ENCODE results near the gene HSPH1. TPM values are rescaled to one million over a fixed set of nuclear protein-coding genes. Genes with fewer than 3 reads are reported as not detected.

Gene HSPH1
- total RNA-seq, 4 donors from 2014 or later: 30.4 to 51.0 (median 41.3) TPM

DNA sequence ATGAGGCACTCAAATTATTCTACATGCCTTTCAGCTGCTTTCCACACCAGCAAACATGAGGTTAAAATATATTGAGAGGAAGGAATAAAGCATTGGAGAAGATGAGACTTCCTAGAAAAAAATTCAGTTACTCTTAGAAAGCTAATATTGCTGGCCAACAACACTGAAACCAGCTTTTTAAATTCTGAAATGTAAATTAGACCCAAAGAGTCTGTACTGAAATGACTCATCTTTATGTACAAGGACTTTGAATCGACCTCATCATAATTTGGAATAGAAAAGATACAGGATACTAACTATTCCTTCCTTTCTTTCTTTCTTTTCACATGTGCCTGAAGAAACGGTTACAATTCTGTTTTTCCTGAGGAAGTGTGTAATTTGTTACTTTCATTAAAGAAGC, 6.5 kb upstream of the HSPH1 start:
- Histone ChIP-seq H3K4me1 (no peaks in the 10 kb centered on the region), H3K36me3 (no peaks in the 10 kb centered on the region), H3K27ac (no peak overlapping the region), H3K4me3 (no peak overlapping the region), H3K9me3 (no peaks in the 10 kb centered on the region), H3K27me3 (no peaks in the 10 kb centered on the region)
- DNase-seq (ENCODE audit: low spot score in 2 of 2): no peak
- 34% methylated on average over 2 of the region's 2 CpGs for WGBS
- TF ChIP-seq POLR2A (IDR thresholded peaks at IDR 0.05) (no peak), EP300 (IDR thresholded peaks at IDR 0.05) (no peak), POLR2AphosphoS5 (IDR thresholded peaks at IDR 0.05) (no peak)
- TF ChIP-seq, protein P1, sequence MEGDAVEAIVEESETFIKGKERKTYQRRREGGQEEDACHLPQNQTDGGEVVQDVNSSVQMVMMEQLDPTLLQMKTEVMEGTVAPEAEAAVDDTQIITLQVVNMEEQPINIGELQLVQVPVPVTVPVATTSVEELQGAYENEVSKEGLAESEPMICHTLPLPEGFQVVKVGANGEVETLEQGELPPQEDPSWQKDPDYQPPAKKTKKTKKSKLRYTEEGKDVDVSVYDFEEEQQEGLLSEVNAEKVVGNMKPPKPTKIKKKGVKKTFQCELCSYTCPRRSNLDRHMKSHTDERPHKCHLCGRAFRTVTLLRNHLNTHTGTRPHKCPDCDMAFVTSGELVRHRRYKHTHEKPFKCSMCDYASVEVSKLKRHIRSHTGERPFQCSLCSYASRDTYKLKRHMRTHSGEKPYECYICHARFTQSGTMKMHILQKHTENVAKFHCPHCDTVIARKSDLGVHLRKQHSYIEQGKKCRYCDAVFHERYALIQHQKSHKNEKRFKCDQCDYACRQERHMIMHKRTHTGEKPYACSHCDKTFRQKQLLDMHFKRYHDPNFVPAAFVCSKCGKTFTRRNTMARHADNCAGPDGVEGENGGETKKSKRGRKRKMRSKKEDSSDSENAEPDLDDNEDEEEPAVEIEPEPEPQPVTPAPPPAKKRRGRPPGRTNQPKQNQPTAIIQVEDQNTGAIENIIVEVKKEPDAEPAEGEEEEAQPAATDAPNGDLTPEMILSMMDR (IDR thresholded peaks at IDR 0.05): no peak

DNA sequence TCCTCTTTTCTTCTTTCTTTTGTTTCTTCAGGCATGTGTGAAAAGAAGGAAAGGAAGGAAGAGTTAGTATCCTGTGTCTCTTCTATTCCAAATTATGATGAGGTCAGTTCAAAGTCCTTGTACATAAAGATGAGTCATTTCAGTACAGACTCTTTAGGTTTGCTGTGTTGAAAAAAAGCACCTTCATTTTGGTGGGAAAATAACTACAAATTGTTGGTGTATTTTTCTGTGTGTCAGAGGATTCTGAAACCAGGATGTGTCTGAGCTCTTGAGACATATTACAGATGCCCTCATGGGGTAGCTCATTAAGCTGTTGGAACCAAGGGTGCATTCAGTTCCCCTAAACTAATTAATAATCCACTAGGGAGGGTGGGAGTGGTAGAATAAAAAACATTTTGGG, 5.8 kb upstream of the HSPH1 start:
- DNase-seq (ENCODE audit: low spot score in 2 of 2): no peak
- TF ChIP-seq POLR2A (IDR thresholded peaks at IDR 0.05) (no peak), EP300 (IDR thresholded peaks at IDR 0.05) (no peak), POLR2AphosphoS5 (IDR thresholded peaks at IDR 0.05) (no peak)
- TF ChIP-seq, protein P1 (IDR thresholded peaks at IDR 0.05): no peak
- Histone ChIP-seq H3K36me3 (no peaks in the 10 kb centered on the region), H3K9me3 (no peaks in the 10 kb centered on the region), H3K27me3 (no peaks in the 10 kb centered on the region), H3K4me1 (peaks cover 5% of the 10 kb centered on the region), H3K27ac (no peak overlapping the region), H3K4me3 (no peak overlapping the region)

DNA sequence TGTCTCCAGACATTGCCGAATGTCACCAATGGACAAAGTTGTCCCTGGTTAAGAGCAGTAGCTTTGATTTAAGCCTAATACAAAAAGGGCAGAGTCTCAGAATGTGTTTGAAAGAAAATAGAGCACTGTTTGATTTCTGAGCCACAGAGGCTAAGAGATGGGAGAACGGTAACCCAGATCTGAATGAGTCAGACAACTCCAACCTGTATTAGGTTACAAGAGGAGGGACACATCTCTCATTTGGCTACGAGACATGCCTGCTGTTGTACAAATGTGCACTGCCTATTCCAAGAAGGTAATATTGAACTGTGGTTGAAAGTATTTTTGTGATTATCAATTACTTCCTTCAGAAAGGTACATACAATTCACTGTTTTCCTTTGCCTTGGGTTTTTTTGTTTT, 4.9 kb upstream of the HSPH1 start:
- H3K27me3 ChIP-seq: no peaks in the 10 kb centered on the region
- H3K4me3 ChIP-seq: no peak overlapping the region
- H3K27ac ChIP-seq: no peak overlapping the region
- TF ChIP-seq EP300 (IDR thresholded peaks at IDR 0.05) (no peak), POLR2AphosphoS5 (IDR thresholded peaks at IDR 0.05) (no peak), POLR2A (IDR thresholded peaks at IDR 0.05) (no peak)
- TF ChIP-seq, protein P1 (IDR thresholded peaks at IDR 0.05): no peak
- no peak for DNase-seq (ENCODE audit: low spot score in 2 of 2)
- H3K9me3 ChIP-seq: no peaks in the 10 kb centered on the region
- no peaks in the 10 kb centered on the region for H3K36me3 ChIP-seq
- 87% methylated on average over 3 of the region's 3 CpGs for WGBS
- peaks cover 5% of the 10 kb centered on the region for H3K4me1 ChIP-seq

DNA sequence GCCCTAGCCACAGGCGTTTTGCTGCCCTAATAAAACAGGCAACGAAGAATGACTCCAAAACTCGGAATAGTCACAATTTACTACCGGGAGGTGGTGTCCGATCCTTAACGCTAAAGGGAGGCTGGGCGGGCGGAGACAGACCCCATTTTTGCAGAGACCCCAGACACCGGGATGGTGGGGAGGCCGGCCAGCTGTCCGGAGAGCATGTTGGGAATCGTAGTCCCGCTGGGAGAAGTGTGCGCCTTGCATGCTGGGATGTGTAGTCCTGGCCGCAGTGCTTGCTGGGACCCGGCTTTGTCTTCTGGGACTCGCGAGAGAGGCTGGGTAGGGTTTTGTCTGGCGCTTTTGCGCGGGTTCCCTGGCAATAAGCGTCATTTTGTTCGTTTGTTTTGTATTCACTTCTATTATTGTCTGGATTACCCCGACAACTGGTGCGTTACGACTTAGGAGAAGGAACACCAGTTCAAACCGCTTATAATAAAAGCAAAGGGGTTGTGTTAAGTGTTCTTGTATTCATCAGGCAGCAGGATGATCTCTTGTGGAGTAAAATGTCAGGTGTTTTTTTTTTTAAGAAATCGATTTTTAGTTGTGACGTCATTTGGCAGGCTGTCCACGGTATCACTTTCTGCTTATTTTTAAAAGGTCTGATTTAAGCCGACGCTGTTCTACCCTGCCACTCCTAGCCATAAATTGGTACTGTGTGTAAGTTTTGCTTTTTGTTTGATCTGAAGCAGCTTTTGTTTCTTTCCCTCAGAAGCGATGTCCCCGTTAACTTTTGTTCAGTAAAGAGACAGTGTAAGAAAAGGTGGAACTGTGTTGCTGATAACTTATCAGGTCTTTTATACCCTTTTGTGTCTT, 676 bp upstream of the HSPH1 start:
- peak overlapping the region; percentile 78 for H3K4me3 ChIP-seq
- TF ChIP-seq POLR2A (IDR thresholded peaks at IDR 0.05): no peak
- TF ChIP-seq EP300 (IDR thresholded peaks at IDR 0.05): no peak
- TF ChIP-seq, protein P1 (IDR thresholded peaks at IDR 0.05): no peak
- peak in 2 of 3 donors; percentile 4 to 5 for TF ChIP-seq POLR2AphosphoS5 (IDR thresholded peaks at IDR 0.05)
- H3K36me3 ChIP-seq: no peaks in the 10 kb centered on the region
- 1% methylated on average over 20 of the region's 34 CpGs for WGBS
- H3K9me3 ChIP-seq: no peaks in the 10 kb centered on the region
- DNase-seq (ENCODE audit: low spot score in 2 of 2): peak; percentile 97 to 98
- no peaks in the 10 kb centered on the region for H3K27me3 ChIP-seq
- H3K4me1 ChIP-seq: peaks cover 20% of the 10 kb centered on the region
- peak overlapping the region; percentile 88 for H3K27ac ChIP-seq

DNA sequence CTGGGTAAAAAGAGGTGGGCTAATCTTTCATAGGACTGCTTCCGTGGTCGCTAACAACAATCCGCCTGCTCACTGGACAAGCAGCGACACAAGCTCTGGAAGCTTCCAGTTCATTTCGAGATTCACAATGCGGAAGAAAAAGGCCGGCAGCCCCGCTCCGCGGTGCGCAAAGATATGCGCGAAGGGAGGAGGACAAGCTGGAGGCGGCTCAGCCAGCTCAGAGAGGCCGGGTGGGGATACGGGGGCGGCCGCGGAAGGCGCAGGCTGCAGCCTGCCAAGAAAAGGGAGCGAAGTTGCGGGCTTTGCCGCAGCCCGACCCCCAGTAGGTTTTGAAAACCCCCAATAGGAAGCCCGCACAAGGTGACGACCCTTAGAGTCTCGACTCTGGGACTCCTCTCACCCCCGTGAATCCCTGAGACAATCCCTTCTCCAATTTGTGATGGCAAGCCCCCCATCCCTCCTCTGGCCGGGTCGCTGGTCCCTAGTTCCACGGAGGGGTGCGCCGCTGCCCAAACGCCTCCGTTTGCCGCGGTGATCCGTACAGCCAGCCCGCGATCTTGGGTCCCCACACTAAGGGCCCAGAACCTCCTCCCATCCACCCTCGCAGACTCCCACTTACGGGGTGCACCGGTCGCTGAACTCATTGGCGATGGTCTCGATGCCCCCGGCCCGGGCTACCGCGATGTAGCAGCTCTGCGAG, 697 bp downstream of the HSPH1 start:
- H3K27me3 ChIP-seq: no peaks in the 10 kb centered on the region
- peak in 1 of 2 donors; percentile 80 for DNase-seq (ENCODE audit: low spot score in 2 of 2)
- peak overlapping the region; percentile 88 for H3K27ac ChIP-seq
- TF ChIP-seq, protein P1 (IDR thresholded peaks at IDR 0.05): no peak
- TF ChIP-seq EP300 (IDR thresholded peaks at IDR 0.05): no peak
- TF ChIP-seq POLR2AphosphoS5 (IDR thresholded peaks at IDR 0.05): no peak
- no peak for TF ChIP-seq POLR2A (IDR thresholded peaks at IDR 0.05)
- H3K4me3 ChIP-seq: peak overlapping the region; percentile 78
- H3K36me3 ChIP-seq: peaks cover 10% of the 10 kb centered on the region
- H3K4me1 ChIP-seq: peaks cover 20% of the 10 kb centered on the region
- no peaks in the 10 kb centered on the region for H3K9me3 ChIP-seq
- under 1% methylated on average over 38 of the region's 51 CpGs for WGBS
